Mucosa of descending colon (tissue), 3 donors: ENCODE results near the gene NXPH2. TPM values are rescaled to one million over a fixed set of nuclear protein-coding genes. Genes with fewer than 3 reads are reported as not detected.

ENCODE experiments used
- ATAC-seq: fragments of 200-7000 bp; cut with Tn5 transposase; one replicate; pipeline ENCODE4 v1.9.1; 2020; ENCODE audit warnings: mild to moderate bottlenecking, moderate library complexity
- DNase-seq, 3 donors: peaks; one replicate each; pipeline ENCODE4 v3.0.0-alpha.2; 2020
- H3K36me3 ChIP-seq: fragments of 200-600 bp; one replicate; pipeline ENCODE4 v1.8.0; 2021; ENCODE audit warnings: low read depth, mild to moderate bottlenecking
- H3K4me1 ChIP-seq: fragments of 200-600 bp; one replicate; pipeline ENCODE4 v1.8.0; 2021; ENCODE audit warnings: low read depth, mild to moderate bottlenecking
- H3K4me3 ChIP-seq: fragments of 200-600 bp; one replicate; pipeline ENCODE4 v1.8.0; 2021; ENCODE audit warnings: mild to moderate bottlenecking
- H3K9me3 ChIP-seq: fragments of 200-600 bp; one replicate; pipeline ENCODE4 v1.8.0; 2021; ENCODE audit warnings: mild to moderate bottlenecking
- CTCF ChIP-seq: fragments of 200-600 bp; IDR thresholded peaks from one replicate; pipeline ENCODE4 v1.8.0; 2022; ENCODE audit warnings: antibody characterized with exemption, mild to moderate bottlenecking
- intact Hi-C, 2 donors: fragments of 100-400 bp; cut with DNase I in 1 of 2; cut with micrococcal nuclease in 1 of 2; formaldehyde crosslinking; loops; one replicate each; pipeline versions ENCODE4 v1.11.0 to v1.11.1; 2022; cut with DNase I, micrococcal nuclease
- total RNA-seq, 3 donors: library from RNA; stranded (reverse); fragmentation: NEBNext Ultra II Directional in 2 of 3; extraction: Animal tissue kit (Norgen Biotek cat#: 25700) in 2 of 3; gene quantifications; one replicate each; pipeline versions ENCODE4 v1.2.1 to v1.2.4, GENCODE V29; 2021 to 2023
- donor health status: DM: no; HTN: no; CAD: no; lungs with moderate emphysema.
- donor health status: DM: no; HTN: no; CAD: no.
- donor health status: DM: no; HTN: yes; CAD: no.

NXPH2 gene
- total RNA-seq, 3 donors from 2014 or later = 0.38 TPM; not detected in 2

- Histone ChIP-seq H3K4me1 (no peaks in the 10 kb centered on the region), H3K4me3 (no peak overlapping the region), H3K36me3 (no peaks in the 10 kb centered on the region), H3K9me3 (no peaks in the 10 kb centered on the region)
- no peak for TF ChIP-seq CTCF
- DNase-seq (no peak), ATAC-seq (no peak)
- intact Hi-C loops = no loop called here
These were observed 55.3 kb downstream of the NXPH2 start for GRCh38 chr2:138724729-138725459.

- no peak for TF ChIP-seq CTCF
- H3K9me3 ChIP-seq = no peaks in the 10 kb centered on the region
- DNase-seq = no peak
- no peak overlapping the region for H3K4me3 ChIP-seq
- no peaks in the 10 kb centered on the region for H3K36me3 ChIP-seq
- intact Hi-C loops = no loop called here
- no peak for ATAC-seq
- H3K4me1 ChIP-seq = no peaks in the 10 kb centered on the region
These were observed 55.9 kb downstream of the NXPH2 start for GRCh38 chr2:138724327-138724726.

GRCh38 chr2:138723196-138723987 lies 56.8 kb downstream of the NXPH2 start:
- H3K4me1 ChIP-seq = no peaks in the 10 kb centered on the region
- intact Hi-C loops = no loop called here
- H3K4me3 ChIP-seq = no peak overlapping the region
- no peak for ATAC-seq
- DNase-seq = no peak
- TF ChIP-seq CTCF = no peak
- no peaks in the 10 kb centered on the region for H3K36me3 ChIP-seq
- H3K9me3 ChIP-seq = no peaks in the 10 kb centered on the region

GRCh38 chr2:138722316-138722715 lies 57.9 kb downstream of the NXPH2 start:
- no peak for TF ChIP-seq CTCF
- H3K4me1 ChIP-seq = no peaks in the 10 kb centered on the region
- no peaks in the 10 kb centered on the region for H3K9me3 ChIP-seq
- no peaks in the 10 kb centered on the region for H3K36me3 ChIP-seq
- peak in 2 of 3 donors; percentile 15 to 28 for DNase-seq
- intact Hi-C loops = no loop called here
- no peak overlapping the region for H3K4me3 ChIP-seq
- no peak for ATAC-seq

- Histone ChIP-seq H3K9me3 (no peaks in the 10 kb centered on the region), H3K4me3 (no peak overlapping the region), H3K36me3 (no peaks in the 10 kb centered on the region), H3K4me1 (no peaks in the 10 kb centered on the region)
- DNase-seq (no peak), ATAC-seq (no peak)
- intact Hi-C loops = no loop called here
- TF ChIP-seq CTCF = no peak
These were observed 60.0 kb downstream of the NXPH2 start for GRCh38 chr2:138720035-138720838.
